Measurements from ENCODE around the gene PAK1.
"Not testable (repeated sequence)": the region's sequence is repeated elsewhere in the genome, so short reads cannot be mapped to it uniquely, and the experiment has no call there.

The PAK1 gene

GRCh38 chr11:77473801-77474683 lies at the start of gene PAK1:
Gene PAK1, minus strand, starts transcription at chr11:77474094. Its CDS starts 81,574 bp downstream, at chr11:77392520.
- peak; percentile 66 to 76 for DNase-seq

DNA sequence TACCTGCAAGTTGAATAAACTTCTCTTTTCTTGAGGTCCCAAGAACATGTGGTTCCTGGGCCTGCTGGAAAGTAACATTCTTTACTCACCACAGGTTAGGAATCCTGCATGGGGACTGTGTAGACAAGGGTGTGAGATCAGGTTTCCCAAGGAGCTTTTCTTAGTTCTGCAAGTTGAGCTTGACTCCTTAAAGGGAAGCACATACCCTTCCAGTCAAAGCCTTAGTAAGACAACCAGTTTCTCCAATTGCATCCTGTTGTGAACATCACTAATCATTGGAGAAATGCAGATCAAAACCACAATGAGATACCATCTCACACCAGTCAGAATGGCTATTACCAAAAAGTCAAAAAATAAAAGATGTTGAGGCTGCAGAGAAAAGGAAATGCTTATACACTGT lies 48.3 kb upstream of the PAK1 start:
- DNase-seq, result no peak

DNA sequence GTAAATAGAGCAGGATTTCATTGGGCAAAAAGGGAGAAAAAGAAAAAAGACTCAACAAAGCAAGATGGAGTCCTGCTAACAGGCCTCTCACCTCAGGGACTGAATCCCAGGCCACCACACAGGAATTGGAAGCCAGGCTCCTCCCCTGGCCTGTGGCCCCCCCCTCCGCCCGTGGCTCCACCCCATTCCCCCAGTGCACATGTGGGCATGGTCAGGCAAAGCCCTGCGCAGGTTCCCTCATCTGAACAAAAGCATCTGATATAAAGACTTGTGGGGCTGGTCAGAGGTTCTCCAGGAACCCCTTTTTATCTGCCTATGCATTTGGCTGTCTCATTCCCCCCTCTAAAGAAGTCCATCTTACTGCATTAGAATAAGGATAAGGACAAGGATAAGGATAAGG lies 46.0 kb upstream of the PAK1 start:
- DNase-seq, result no peak

DNA sequence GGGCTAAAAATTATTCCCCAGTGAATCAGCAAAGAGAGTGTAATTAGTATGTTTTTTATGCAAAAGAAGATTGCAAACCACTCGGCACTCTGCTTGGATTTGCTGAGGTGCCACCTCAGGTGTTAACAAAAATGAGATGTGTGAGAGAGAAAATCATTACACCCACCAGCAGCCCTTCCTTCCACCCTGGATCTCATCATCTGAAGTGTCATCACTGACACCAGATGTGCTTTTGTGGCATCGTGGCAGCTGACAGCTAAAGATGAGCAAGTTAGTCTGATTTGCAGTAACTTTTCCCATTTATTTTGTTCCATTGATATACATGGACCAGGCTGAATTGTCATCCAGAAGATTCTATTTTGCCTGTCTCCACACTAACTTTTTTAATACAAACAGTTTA lies 44.6 kb upstream of the PAK1 start:
- peak in 1 of 2 experiments; percentile 15 for DNase-seq

DNA sequence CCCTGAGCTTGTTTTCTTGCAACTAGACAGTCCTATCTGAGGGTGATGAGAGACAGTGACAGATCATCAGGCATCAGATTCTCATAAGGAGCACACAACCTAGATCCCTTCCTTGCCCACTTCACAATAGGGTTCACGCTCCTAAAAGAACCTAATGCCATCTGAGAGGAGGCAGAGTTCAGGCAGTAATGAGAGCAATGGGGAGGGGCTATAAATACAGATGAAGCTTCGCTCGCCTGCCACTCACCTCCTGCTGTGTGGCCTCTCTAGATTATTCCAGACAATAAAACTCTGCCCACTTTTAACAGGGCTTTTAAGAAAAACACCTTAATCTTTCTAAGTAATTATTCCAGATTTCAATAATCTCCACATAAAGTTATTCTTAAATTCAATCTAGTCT lies 43.9 kb upstream of the PAK1 start:
- DNase-seq, result peak; percentile 10 to 63

- peak; percentile 23 to 76 for DNase-seq
Measured at GRCh38 chr11:77517226-77517625, 43.3 kb upstream of the PAK1 start.

- DNase-seq, result no peak
Measured at GRCh38 chr11:77515483-77515882, 41.6 kb upstream of the PAK1 start.

- no peak for DNase-seq
Measured at GRCh38 chr11:77515063-77515462, 41.2 kb upstream of the PAK1 start.

GRCh38 chr11:77512092-77512491 lies 38.2 kb upstream of the PAK1 start:
- no peak for DNase-seq

GRCh38 chr11:77510851-77511250 lies 37.0 kb upstream of the PAK1 start:
- no peak for DNase-seq

GRCh38 chr11:77510095-77510494 lies 36.2 kb upstream of the PAK1 start:
- DNase-seq, result no peak

DNA sequence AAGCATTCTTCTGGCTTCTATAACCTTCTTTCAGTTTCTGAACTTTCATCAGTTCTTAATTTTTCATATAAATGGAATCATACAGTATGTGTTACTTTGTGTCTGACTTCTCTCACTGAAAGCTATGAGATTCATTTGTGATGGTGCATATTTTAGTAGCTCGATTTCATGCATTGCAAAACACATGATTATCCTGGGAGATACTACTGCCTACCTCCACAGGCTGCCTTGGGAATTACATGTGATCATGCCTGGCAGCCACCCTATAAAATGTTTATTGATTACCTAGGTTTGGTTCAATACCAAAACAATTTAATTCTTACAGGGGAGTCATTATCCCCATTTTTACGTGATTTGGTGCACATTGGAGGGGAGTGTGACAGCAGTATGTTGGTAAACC lies 34.1 kb upstream of the PAK1 start:
- no peak for DNase-seq

DNA sequence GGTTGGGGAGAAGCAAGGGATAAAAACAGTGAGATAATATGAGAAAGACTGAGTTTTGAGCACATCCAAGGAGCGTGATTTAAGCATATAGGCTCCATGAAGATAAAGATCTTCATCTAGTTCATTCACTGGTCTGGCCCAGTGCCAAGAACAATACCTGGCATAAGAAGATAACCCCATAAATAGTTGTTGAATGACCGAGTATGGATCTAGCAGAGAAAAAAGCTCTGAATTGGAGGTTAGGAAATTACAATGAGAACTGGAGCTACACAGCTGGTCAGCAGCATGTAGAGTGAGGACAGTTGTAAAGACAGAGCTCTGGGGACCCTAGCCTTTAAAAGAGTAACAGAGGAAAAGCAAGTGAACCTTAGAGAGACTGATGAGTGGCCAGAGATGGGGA lies 33.0 kb upstream of the PAK1 start:
- DNase-seq, result no peak

GRCh38 chr11:77505956-77506355 lies 32.1 kb upstream of the PAK1 start:
- no peak for DNase-seq

DNA sequence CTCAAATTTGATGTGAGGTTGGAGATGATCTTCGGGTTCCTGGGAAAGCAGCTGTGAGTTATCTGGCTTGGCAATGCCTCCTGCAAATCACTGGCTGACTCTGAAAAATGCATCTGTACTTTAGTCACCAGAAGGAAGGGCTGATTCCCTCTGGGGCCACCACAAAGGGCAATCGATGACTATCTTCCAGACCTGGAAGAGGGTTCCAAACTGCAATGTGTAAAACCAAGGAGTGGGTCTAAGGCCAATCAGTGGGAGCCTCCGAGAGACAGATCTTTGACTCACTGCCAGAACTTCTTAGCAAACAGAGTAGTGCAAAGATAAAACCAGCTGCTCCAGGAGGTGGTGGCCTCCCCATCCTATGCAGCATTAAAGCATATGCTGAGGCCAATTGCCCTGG lies 29.1 kb upstream of the PAK1 start:
- DNase-seq, result peak in 1 of 2 experiments; percentile 21

DNA sequence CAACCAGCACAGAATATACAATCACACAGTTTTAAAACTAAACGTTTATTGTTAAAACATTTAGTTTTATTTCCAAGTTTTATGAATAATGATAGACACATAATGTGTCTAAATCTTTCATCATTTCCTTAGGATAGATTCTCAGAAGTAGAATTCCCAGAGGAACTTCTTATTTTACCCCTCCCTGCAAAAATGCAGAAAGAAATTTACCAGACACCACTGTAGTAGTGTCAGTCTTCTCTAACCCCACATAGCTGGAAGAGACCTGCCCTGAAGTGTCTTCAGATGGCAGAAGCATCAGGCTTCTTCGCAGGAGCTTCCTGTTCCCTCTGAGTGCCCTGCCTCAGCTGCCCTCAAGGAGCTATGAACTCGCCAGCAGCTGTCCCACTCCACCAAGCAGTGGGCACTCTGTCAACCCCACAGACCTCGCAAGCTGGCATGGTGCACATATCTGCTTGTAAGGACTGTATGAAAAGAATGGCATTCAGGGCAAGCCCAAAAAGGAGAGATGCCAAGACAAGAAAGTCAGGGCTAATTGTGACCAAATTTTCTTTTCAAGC lies 28.5 kb upstream of the PAK1 start:
- DNase-seq, result peak in 1 of 2 experiments; percentile 5

DNA sequence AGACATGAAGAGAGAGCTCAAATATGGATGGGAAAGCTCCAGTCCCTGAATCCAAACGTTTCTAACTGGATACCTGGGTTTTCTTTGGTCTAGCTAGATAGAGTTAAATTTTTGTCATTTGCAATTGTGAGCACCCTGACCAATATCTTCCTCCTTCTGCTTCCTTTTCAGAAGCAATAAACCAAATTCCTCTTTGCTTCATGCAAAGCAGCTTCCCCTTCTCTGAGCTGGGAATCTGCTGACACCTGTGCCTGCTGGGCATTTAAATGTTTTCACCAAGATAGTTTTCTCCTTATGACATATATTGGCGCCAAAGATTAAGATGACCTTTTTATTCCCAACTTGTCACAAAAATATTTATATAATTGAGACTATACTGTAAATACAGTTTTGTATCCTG lies 27.9 kb upstream of the PAK1 start:
- DNase-seq, result no peak

DNA sequence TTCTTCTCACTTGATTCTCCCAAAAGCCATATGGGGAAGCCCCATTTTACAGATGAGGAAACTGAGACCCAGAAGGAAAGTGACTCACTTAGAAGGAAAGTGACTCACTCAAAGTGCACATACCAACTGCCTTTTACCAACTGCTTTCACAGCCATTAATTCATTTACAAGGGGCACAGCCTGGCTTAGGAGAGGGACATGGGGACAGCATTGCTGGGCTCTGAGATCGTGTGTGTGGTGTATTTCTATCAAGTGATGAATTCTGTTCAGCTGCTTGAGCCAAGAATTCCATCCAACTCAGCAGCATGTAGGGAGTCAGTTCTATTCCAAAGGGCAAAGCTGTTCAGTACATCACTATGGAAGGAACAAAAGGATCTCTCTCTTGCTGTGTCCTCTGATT lies 23.5 kb upstream of the PAK1 start:
- DNase-seq, result no peak

DNA sequence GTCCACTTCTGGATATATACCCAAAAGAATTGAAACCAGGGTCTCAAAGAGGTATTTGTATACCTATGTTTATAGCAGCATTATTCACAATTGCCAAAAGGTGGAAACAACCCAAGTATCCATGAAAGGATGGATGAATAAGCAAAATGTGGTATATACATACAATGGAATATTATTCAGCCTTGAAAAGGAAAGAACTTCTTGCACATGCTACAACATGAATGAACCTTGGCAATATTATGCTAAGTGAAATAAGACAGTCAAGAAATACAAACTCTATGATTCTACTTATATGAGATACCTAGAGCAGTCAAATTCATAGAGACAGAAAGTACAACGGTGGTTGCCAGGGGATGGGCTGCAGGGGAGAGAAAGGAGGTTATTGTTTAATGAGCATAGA lies 21.6 kb upstream of the PAK1 start:
- DNase-seq, result no peak

- not testable (repeated sequence) for DNase-seq
Measured at GRCh38 chr11:77490035-77490434, 16.1 kb upstream of the PAK1 start.

DNA sequence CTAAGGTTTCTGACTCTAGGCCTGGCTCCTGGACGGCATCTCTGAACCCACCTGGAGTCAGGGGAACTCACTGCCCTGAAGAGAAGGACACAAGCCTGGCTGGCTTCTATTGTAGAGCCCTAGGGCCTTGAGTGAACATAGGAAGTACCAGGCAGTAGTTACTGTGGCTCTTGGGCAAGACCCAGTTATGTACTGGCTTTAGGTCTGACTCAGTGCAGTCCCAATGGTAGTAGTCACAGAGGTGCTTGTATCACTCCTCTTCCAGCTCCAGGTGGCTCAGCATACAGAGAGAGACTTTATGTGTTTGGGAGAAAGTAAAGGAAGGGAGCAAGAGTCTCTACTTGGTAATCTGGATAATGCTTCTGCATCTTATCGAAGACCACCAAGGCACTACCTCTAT lies 13.9 kb upstream of the PAK1 start:
- DNase-seq, result no peak

DNA sequence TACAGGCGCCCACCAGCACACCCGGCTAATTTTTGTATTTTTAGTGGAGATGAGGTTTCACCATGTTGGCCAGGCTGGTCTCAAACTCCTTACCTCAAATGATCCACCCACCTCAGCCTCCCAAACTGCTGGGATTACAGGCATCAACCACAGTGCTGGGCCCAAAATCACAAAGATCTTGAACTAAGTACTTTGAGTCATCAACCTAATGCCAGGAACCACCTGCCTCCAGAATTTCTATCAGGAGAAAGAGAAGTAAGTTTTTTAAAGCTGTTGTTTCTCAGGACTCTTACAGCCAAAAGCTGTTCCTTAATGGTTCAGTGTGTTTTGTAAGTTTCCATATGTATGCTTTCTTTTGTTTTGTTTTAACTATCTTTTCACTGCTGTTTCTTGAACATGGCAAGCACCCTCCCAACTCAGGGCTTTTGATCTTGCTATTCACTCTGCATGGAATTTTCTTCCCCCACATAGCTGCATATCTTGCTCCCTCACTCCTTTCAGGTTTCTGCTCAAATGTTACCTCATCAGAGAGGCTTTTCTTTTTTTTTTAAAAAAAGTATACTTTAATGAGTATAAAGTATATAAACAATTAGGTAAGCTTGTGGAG lies 6.0 kb upstream of the PAK1 start:
- no peak for DNase-seq

DNA sequence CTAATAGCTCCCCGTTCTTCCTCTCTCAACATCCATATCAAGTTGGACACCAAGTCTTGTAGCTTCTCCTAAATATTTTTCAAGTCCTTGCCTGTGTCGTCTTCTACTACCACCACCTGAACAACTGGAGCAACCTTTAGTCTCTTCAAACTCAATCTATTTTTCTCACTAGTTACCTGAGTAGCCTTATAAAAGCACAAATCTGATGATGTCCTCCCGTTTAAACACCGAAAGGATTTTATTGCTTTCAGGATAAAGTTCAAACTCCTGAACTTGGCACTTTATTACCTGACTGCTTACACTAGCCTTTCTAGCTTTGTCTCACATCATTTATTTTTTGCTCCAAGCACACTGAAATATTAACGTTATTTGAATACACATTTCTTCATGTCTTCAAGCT lies 1.3 kb upstream of the PAK1 start:
- DNase-seq, result no peak

- no peak for DNase-seq
Measured at GRCh38 chr11:77474684-77475060, 778 bp upstream of the PAK1 start.

All from NCI-H524 (cell line).